Suppressor macrophage treated with lipopolysaccharide for 4 hours (primary cell): Measurements from ENCODE around the gene DEUP1.

ENCODE experiments used
- DNase-seq: peaks from one replicate; pipeline ENCODE4 v3.0.0-alpha.2; 2020

DEUP1 gene

DNA sequence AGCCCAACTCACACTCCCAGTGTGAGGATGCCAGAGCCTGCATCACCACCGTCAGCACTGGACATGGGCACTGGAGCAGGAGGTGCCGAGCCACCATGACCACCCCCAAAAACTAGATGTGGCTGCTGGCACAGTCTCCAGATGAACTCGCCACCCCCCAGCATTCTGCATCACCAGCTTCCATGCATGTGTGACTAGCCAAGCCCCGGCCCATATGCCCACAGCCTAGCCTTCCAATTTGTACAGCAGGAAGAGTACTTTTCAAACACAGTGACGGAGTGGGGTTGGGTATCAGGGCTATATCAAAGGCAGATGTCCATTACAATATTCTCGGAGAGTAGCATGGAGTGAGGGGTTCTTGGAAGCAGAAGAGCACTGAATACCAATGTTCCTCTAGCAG lies 149.7 kb downstream of the DEUP1 start:
- no peak for DNase-seq

GRCh38 chr11:93480756-93481155 lies 150.2 kb downstream of the DEUP1 start:
- no peak for DNase-seq

DNA sequence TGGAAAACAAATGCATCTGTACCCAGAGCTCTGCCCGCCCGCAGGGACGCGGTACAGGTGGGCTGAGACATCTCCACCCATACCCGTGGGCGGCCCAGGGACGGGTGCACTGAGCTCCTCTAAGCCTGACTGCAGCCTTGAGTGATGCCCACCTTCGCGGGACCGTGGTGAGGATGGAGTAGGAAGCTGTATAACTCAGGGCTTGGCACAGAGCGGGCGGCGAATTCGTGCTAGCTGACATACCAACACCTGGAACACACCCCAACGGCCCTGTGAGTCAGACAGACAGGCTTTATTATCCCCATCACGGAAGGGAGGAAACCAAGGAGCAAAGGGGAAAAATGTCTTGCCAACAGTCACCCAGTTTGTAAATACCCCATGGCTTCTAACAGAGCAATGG lies 150.7 kb downstream of the DEUP1 start:
- DNase-seq: no peak

GRCh38 chr11:93481696-93482095 lies 151.2 kb downstream of the DEUP1 start:
- DNase-seq: peak; percentile 52

DNA sequence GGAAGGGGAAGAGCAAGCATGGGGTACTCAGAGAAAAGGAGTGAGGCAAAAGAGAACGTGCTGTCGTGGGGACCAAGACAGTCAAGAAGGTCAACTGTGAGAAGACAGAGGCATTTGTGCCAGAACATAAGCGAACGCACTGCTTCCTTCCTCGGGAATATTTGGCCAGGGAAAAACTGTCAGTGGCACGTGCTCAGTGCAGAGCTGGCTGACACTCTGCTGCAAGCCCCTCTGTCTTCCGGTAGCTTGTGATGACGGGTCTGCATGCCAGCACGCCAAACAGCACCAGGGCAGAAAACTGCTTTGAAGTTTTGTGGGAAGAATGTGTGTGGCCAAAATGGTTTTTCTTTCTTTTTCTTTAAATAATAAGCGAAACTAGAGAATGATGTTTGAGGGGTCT lies 152.0 kb downstream of the DEUP1 start:
- no peak for DNase-seq

- no peak for DNase-seq
Observed at GRCh38 chr11:93484716-93485115, 154.2 kb downstream of the DEUP1 start.

DNA sequence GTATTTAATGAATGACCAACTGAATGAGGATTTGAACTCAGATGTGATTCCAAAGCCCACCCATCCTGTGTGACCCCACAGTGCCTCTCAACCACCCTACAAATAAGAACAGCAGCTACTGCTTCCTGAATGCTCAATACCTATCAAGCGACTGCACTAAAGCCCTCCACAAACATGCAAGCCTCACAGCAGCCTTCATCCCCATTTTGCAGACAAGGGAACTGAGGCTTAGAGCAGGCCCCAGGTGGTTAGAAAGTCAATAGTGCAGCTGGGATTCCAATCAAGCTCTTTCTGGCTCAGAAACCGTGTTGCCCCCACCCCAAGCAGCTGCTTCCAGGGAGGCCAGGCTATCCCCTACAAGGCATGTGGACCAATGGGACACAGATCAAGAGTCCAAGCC lies 155.4 kb downstream of the DEUP1 start:
- DNase-seq: no peak

- no peak for DNase-seq
Observed at GRCh38 chr11:93487032-93487483, 156.5 kb downstream of the DEUP1 start.
